AG08395 (cell line): ENCODE measurements around the gene TRIM49C.
"Not testable (repeated sequence)": the region's sequence is repeated elsewhere in the genome, so short reads cannot be mapped to it uniquely, and the experiment has no call there.

ENCODE experiments used
- DNase-seq: peaks from one replicate; pipeline ENCODE4 v3.0.0; 2012; ENCODE audit warnings: mixed read lengths, low spot score

The TRIM49C gene

GRCh38 chr11:90030806-90031205, at the start of gene TRIM49C:
Gene TRIM49C (plus strand): TSS chr11:90031106. CDS start chr11:90035212, 4,106 bp downstream.
- not testable (repeated sequence) for DNase-seq

GRCh38 chr11:90024184-90024583, 6.7 kb upstream of the TRIM49C start:
- DNase-seq = not testable (repeated sequence)

- not testable (repeated sequence) for DNase-seq
Measured at GRCh38 chr11:90051591-90052209, 20.8 kb downstream of the TRIM49C start.

- not testable (repeated sequence) for DNase-seq
Measured at GRCh38 chr11:90052311-90052710, 21.4 kb downstream of the TRIM49C start.

- DNase-seq = not testable (repeated sequence)
Measured at GRCh38 chr11:90053545-90053944, 22.6 kb downstream of the TRIM49C start.

- DNase-seq = not testable (repeated sequence)
Measured at GRCh38 chr11:90085650-90086049, 54.7 kb downstream of the TRIM49C start, which contains the start of gene UBTFL1. Gene UBTFL1 (plus strand): TSS chr11:90085950. CDS start chr11:90085950, 0 bp downstream.

- DNase-seq = not testable (repeated sequence)
Measured at GRCh38 chr11:90088731-90089130, 57.8 kb downstream of the TRIM49C start.
